ENCODE results near the gene HMG20A. TPM values are rescaled to one million over a fixed set of nuclear protein-coding genes. Genes with fewer than 3 reads are reported as not detected.

The HMG20A gene
- total RNA-seq, 2 experiments from 2014 or later = 47.4 to 58.7 TPM

- Mint-ChIP-seq H3K27ac (no peak overlapping the region), H3K4me3 (no peak overlapping the region), H3K9me3 (no peaks in the 10 kb centered on the region), H3K4me1 (peaks cover 33% of the 10 kb centered on the region), H3K36me3 (ENCODE audit: low read depth) (no peaks in the 10 kb centered on the region), H3K27me3 (no peaks in the 10 kb centered on the region)
- ChIA-PET POLR2A (no interaction called here), CTCF (no interaction called here)
- DNase-seq = no peak
Measured at GRCh38 chr15:77412972-77413698, 7.6 kb upstream of the HMG20A start.

- Mint-ChIP-seq H3K27me3 (no peaks in the 10 kb centered on the region), H3K4me1 (peaks cover 40% of the 10 kb centered on the region), H3K27ac (no peak overlapping the region), H3K4me3 (no peak overlapping the region), H3K36me3 (ENCODE audit: low read depth) (no peaks in the 10 kb centered on the region), H3K9me3 (no peaks in the 10 kb centered on the region)
- ChIA-PET CTCF (no interaction called here), POLR2A (no interaction called here)
- DNase-seq = no peak
Measured at GRCh38 chr15:77413699-77414349, 6.9 kb upstream of the HMG20A start.

GRCh38 chr15:77414789-77415442, 5.8 kb upstream of the HMG20A start:
- CTCF ChIA-PET = interaction anchor here (0.5 kb wide), 1 partner anchor 23 kb away, joined by 3 read pairs; no protein-coding TSS in a partner anchor
- POLR2A ChIA-PET = no interaction called here

GRCh38 chr15:77415450-77416147, 5.1 kb upstream of the HMG20A start:
- no peak overlapping the region for H3K4me3 Mint-ChIP-seq
- H3K27me3 Mint-ChIP-seq = no peaks in the 10 kb centered on the region
- H3K9me3 Mint-ChIP-seq = no peaks in the 10 kb centered on the region
- DNase-seq = no peak
- POLR2A ChIA-PET = no interaction called here
- H3K27ac Mint-ChIP-seq = no peak overlapping the region
- H3K36me3 Mint-ChIP-seq (ENCODE audit: low read depth) = no peaks in the 10 kb centered on the region
- CTCF ChIA-PET = no interaction called here
- H3K4me1 Mint-ChIP-seq = peaks cover 27% of the 10 kb centered on the region

More at GRCh38 chr15:77414789-77415442, 5.8 kb upstream of the HMG20A start:
- Mint-ChIP-seq H3K36me3 (ENCODE audit: low read depth) (no peaks in the 10 kb centered on the region), H3K9me3 (no peaks in the 10 kb centered on the region), H3K27ac (no peak overlapping the region), H3K27me3 (no peaks in the 10 kb centered on the region), H3K4me3 (no peak overlapping the region), H3K4me1 (peaks cover 33% of the 10 kb centered on the region)
- no peak for DNase-seq

- H3K4me1 Mint-ChIP-seq = peaks cover 24% of the 10 kb centered on the region
- H3K27me3 Mint-ChIP-seq = no peaks in the 10 kb centered on the region
- no peak for DNase-seq
- no peak overlapping the region for H3K4me3 Mint-ChIP-seq
- H3K9me3 Mint-ChIP-seq = no peaks in the 10 kb centered on the region
- no peaks in the 10 kb centered on the region for H3K36me3 Mint-ChIP-seq (ENCODE audit: low read depth)
- no peak overlapping the region for H3K27ac Mint-ChIP-seq
- ChIA-PET POLR2A (no interaction called here), CTCF (no interaction called here)
Measured at GRCh38 chr15:77416148-77416455, 4.6 kb upstream of the HMG20A start.

- H3K27ac Mint-ChIP-seq = no peak overlapping the region
Measured at GRCh38 chr15:77416954-77417353, 3.7 kb upstream of the HMG20A start.

GRCh38 chr15:77417602-77418001, 3.1 kb upstream of the HMG20A start:
- Mint-ChIP-seq H3K27me3 (no peaks in the 10 kb centered on the region), H3K4me3 (no peak overlapping the region), H3K27ac (no peak overlapping the region), H3K4me1 (peaks cover 34% of the 10 kb centered on the region), H3K9me3 (no peaks in the 10 kb centered on the region), H3K36me3 (ENCODE audit: low read depth) (no peaks in the 10 kb centered on the region)
- POLR2A ChIA-PET = no interaction called here
- no peak for DNase-seq
- CTCF ChIA-PET = no interaction called here

More at GRCh38 chr15:77416954-77417353, 3.7 kb upstream of the HMG20A start:
- CTCF ChIA-PET = no interaction called here
- no peaks in the 10 kb centered on the region for H3K36me3 Mint-ChIP-seq (ENCODE audit: low read depth)
- no peaks in the 10 kb centered on the region for H3K27me3 Mint-ChIP-seq
- DNase-seq = no peak
- peaks cover 33% of the 10 kb centered on the region for H3K4me1 Mint-ChIP-seq
- H3K9me3 Mint-ChIP-seq = no peaks in the 10 kb centered on the region
- POLR2A ChIA-PET = no interaction called here
- no peak overlapping the region for H3K4me3 Mint-ChIP-seq

GRCh38 chr15:77418391-77418965, 2.2 kb upstream of the HMG20A start:
- Mint-ChIP-seq H3K9me3 (no peaks in the 10 kb centered on the region), H3K4me3 (peak overlapping the region; percentile 88), H3K27ac (peak overlapping the region; percentile 93), H3K36me3 (ENCODE audit: low read depth) (no peaks in the 10 kb centered on the region), H3K4me1 (peaks cover 37% of the 10 kb centered on the region), H3K27me3 (no peaks in the 10 kb centered on the region)
- ChIA-PET POLR2A (no interaction called here), CTCF (interaction anchor here (1.0 kb wide), 1 partner anchor 12 kb away, joined by 4 read pairs; no protein-coding TSS in a partner anchor)
- no peak for DNase-seq

- peak overlapping the region; percentile 88 for H3K4me3 Mint-ChIP-seq
Measured at GRCh38 chr15:77418966-77419835, 1.5 kb upstream of the HMG20A start.

GRCh38 chr15:77419836-77420609, 665 bp upstream of the HMG20A start, which contains the start of gene PEAK1:
Gene PEAK1, minus strand, starts transcription at chr15:77420104. Its CDS starts 238,178 bp downstream, at chr15:77181926.
- ChIA-PET POLR2A (interaction anchor here (0.6 to 1.1 kb wide), 3 partner anchors 74 to 86 kb away, joined by 3 to 4 read pairs (median 3); no protein-coding TSS in a partner anchor), CTCF (interaction anchor here (0.6 to 1.7 kb wide), 2 partner anchors 10 to 470 kb away, joined by 3 to 4 read pairs; no protein-coding TSS in a partner anchor)
- no peaks in the 10 kb centered on the region for H3K9me3 Mint-ChIP-seq
- DNase-seq = peak; percentile 100
- H3K27me3 Mint-ChIP-seq = no peaks in the 10 kb centered on the region
- peaks cover 4% of the 10 kb centered on the region for H3K36me3 Mint-ChIP-seq (ENCODE audit: low read depth)
- H3K4me3 Mint-ChIP-seq = peak within 1 kb of the TSS; percentile 98
- H3K27ac Mint-ChIP-seq = peak within 1 kb of the TSS; percentile 97
- H3K4me1 Mint-ChIP-seq = peaks cover 46% of the 10 kb centered on the region

More at GRCh38 chr15:77418966-77419835, 1.5 kb upstream of the HMG20A start:
- peaks cover 42% of the 10 kb centered on the region for H3K4me1 Mint-ChIP-seq
- no peaks in the 10 kb centered on the region for H3K27me3 Mint-ChIP-seq
- H3K36me3 Mint-ChIP-seq (ENCODE audit: low read depth) = no peaks in the 10 kb centered on the region
- DNase-seq = peak; percentile 34
- H3K27ac Mint-ChIP-seq = peak overlapping the region; percentile 93
- no peaks in the 10 kb centered on the region for H3K9me3 Mint-ChIP-seq
- CTCF ChIA-PET = interaction anchor here (0.6 to 1.0 kb wide), 3 partner anchors 9 to 469 kb away, joined by 3 to 4 read pairs (median 4); no protein-coding TSS in a partner anchor
- POLR2A ChIA-PET = interaction anchor here (0.6 kb wide), 1 partner anchor 86 kb away, joined by 3 read pairs; no protein-coding TSS in a partner anchor

- no peaks in the 10 kb centered on the region for H3K9me3 Mint-ChIP-seq
- ChIA-PET POLR2A (interaction anchor here (1.0 to 1.1 kb wide), 2 partner anchors 36 to 72 kb away, joined by 3 to 4 read pairs; no protein-coding TSS in a partner anchor), CTCF (interaction anchor here (1.2 to 1.7 kb wide), 3 partner anchors 9 to 21 kb away, joined by 3 to 5 read pairs (median 4); no protein-coding TSS in a partner anchor)
- no peaks in the 10 kb centered on the region for H3K27me3 Mint-ChIP-seq
- H3K4me1 Mint-ChIP-seq = peaks cover 54% of the 10 kb centered on the region
- peaks cover 6% of the 10 kb centered on the region for H3K36me3 Mint-ChIP-seq (ENCODE audit: low read depth)
- peak; percentile 29 for DNase-seq
- peak overlapping the region; percentile 98 for H3K4me3 Mint-ChIP-seq
- H3K27ac Mint-ChIP-seq = peak overlapping the region; percentile 97
Measured at GRCh38 chr15:77421370-77421700, 647 bp downstream of the HMG20A start.
